Measurements from ENCODE around the gene ACOT11. TPM values are rescaled to one million over a fixed set of nuclear protein-coding genes. Genes with fewer than 3 reads are reported as not detected.

Gene ACOT11
- total and polyA plus RNA-seq, 9 of the 15 experiments (the other 6 are each of a cell fraction or from before 2014, with no cell fraction given) = 0.04 to 1.2 (median 0.64) TPM; not detected in 2

DNA sequence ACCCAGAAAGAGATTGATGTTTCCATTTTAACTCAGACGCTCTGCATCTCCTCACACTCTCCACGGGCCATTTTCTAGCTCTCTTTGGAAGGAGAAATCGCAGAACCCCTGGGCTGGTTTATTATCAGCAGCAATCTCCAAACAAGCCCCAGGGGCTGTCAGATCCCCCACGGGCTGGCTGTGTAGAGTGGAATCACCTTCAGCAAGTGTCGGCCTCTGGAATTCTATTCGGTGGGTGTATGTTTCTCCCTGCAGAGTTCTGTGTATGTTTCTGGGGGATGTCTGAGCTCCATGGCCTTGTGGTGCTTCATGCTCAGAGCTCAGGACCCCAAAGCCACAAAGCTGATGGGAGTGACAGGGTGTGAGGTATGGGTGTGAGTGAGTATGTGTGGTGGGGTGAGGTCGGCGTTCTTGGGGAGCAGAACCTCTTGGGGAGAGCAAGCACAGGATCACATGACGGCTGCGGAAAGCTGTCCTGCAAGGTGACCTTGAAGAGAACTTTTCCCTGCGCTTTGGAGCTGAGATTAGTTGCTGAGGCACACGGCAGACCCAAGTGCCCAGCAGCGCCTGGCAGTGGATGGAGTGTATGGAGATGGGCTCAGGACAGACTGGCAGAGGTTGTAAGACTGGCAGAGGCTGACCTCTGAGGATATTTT lies 489 bp downstream of the ACOT11 start:
- 5% methylated on average over 13 of the region's 13 CpGs for WGBS (ENCODE audit: insufficient coverage, low coverage, missing lambda C conversion rate)
- H3K79me2 ChIP-seq (ENCODE audit: control insufficient read depth, insufficient read depth, low read length) = no peaks in the 10 kb centered on the region
- H3K4me3 ChIP-seq = no peak overlapping the region
- FAIRE-seq (no peak), ATAC-seq (no peak), DNase-seq (ENCODE audit: extremely low read depth in 1 of 4, low spot score in 3 of 4) (peak in 1 of 4 experiments; percentile 7)
- H3K9ac ChIP-seq (ENCODE audit: insufficient read depth in 1 of 2, low read depth in 2 of 2, low read length in 2 of 2) = no peak overlapping the region
- H3K27me3 ChIP-seq (ENCODE audit: control insufficient read depth in 2 of 2, insufficient read depth in 2 of 2, low read length in 2 of 2) = peaks cover 21 to 66% of the 10 kb centered on the region in 2 experiments; a peak in 3 of 5 replicates
- H4K20me1 ChIP-seq (replicated peaks; ENCODE audit: control insufficient read depth, insufficient read depth, low read length) = 0 out of 2 replicates have a peak, but pooled peaks cover 7% of the 10 kb centered on the region
- H2AFZ ChIP-seq (ENCODE audit: low read depth, low read length) = no peak overlapping the region
- no peaks in the 10 kb centered on the region for H3K9me3 ChIP-seq (replicated peaks; ENCODE audit: control insufficient read depth, insufficient read depth, low read depth, low read length)
- H3K9me1 ChIP-seq (ENCODE audit: control insufficient read depth, insufficient read depth, low read length) = no peaks in the 10 kb centered on the region
- intact Hi-C loops (cut with micrococcal nuclease) = no loop called here
- BruUV-seq (replicated peaks) = no TSS peak
- H3K4me1 ChIP-seq (replicated peaks in 1 of 2; ENCODE audit: control insufficient read depth in 2 of 2, insufficient read depth in 2 of 2, low read length in 2 of 2) = peaks cover 9 to 20% of the 10 kb centered on the region in 2 experiments; a peak in 4 of 5 replicates
- no peaks in the 10 kb centered on the region for H3K36me3 ChIP-seq (ENCODE audit: control insufficient read depth, insufficient read depth, low read length)
- POLR2A ChIA-PET = interaction anchor here (0.9 to 3.4 kb wide), 4 partner anchors 10 to 40 kb away, joined by 3 to 15 read pairs (median 5); no protein-coding TSS in a partner anchor
- H3K4me2 ChIP-seq (ENCODE audit: insufficient read depth, low read length) = no peak overlapping the region
- H3K27ac ChIP-seq (ENCODE audit: extremely low read depth, low read depth, low read length) = no peak overlapping the region
- CTCF ChIA-PET (ENCODE audit: low intra/inter-chr PET ratio) = no interaction called here
- in situ Hi-C loops (cut with MboI) = no loop called here
- TF ChIP-seq, protein P1, sequence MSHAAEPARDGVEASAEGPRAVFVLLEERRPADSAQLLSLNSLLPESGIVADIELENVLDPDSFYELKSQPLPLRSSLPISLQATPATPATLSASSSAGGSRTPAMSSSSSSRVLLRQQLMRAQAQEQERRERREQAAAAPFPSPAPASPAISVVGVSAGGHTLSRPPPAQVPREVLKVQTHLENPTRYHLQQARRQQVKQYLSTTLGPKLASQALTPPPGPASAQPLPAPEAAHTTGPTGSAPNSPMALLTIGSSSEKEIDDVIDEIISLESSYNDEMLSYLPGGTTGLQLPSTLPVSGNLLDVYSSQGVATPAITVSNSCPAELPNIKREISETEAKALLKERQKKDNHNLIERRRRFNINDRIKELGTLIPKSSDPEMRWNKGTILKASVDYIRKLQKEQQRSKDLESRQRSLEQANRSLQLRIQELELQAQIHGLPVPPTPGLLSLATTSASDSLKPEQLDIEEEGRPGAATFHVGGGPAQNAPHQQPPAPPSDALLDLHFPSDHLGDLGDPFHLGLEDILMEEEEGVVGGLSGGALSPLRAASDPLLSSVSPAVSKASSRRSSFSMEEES (CRISPR knock-in tag; IDR thresholded peaks at IDR 0.05) = 0 out of 2 replicates have a peak, but pooled peaks have one; percentile 4
- TF ChIP-seq GTF2F1 (IDR thresholded peaks at IDR 0.05; ENCODE audit: low read depth, low read length) = no peak
- TF ChIP-seq, protein P2, sequence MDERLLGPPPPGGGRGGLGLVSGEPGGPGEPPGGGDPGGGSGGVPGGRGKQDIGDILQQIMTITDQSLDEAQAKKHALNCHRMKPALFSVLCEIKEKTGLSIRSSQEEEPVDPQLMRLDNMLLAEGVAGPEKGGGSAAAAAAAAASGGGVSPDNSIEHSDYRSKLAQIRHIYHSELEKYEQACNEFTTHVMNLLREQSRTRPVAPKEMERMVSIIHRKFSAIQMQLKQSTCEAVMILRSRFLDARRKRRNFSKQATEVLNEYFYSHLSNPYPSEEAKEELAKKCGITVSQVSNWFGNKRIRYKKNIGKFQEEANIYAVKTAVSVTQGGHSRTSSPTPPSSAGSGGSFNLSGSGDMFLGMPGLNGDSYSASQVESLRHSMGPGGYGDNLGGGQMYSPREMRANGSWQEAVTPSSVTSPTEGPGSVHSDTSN (CRISPR knock-in tag; IDR thresholded peaks at IDR 0.05; ENCODE audit: low read depth) = no peak
- TF ChIP-seq, protein P2 (tag; conservative IDR thresholded peaks at IDR 0.05; ENCODE audit: low read depth) = no peak
- TF ChIP-seq, protein P3, sequence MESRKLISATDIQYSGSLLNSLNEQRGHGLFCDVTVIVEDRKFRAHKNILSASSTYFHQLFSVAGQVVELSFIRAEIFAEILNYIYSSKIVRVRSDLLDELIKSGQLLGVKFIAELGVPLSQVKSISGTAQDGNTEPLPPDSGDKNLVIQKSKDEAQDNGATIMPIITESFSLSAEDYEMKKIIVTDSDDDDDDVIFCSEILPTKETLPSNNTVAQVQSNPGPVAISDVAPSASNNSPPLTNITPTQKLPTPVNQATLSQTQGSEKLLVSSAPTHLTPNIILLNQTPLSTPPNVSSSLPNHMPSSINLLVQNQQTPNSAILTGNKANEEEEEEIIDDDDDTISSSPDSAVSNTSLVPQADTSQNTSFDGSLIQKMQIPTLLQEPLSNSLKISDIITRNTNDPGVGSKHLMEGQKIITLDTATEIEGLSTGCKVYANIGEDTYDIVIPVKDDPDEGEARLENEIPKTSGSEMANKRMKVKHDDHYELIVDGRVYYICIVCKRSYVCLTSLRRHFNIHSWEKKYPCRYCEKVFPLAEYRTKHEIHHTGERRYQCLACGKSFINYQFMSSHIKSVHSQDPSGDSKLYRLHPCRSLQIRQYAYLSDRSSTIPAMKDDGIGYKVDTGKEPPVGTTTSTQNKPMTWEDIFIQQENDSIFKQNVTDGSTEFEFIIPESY (CRISPR knock-in tag; IDR thresholded peaks at IDR 0.05) = no peak
- TF ChIP-seq, protein P4, sequence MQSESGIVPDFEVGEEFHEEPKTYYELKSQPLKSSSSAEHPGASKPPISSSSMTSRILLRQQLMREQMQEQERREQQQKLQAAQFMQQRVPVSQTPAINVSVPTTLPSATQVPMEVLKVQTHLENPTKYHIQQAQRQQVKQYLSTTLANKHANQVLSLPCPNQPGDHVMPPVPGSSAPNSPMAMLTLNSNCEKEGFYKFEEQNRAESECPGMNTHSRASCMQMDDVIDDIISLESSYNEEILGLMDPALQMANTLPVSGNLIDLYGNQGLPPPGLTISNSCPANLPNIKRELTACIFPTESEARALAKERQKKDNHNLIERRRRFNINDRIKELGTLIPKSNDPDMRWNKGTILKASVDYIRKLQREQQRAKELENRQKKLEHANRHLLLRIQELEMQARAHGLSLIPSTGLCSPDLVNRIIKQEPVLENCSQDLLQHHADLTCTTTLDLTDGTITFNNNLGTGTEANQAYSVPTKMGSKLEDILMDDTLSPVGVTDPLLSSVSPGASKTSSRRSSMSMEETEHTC (IDR thresholded peaks at IDR 0.05) = no peak
- no peak for TF ChIP-seq HMGN3 (IDR thresholded peaks at IDR 0.05; ENCODE audit: borderline replicate concordance, extremely low read depth, insufficient read length, low read depth, low read length)
- TF ChIP-seq ESRRA (IDR thresholded peaks at IDR 0.05; ENCODE audit: borderline replicate concordance, low read depth) = peak; percentile 73
- no peak for TF ChIP-seq KDM5B (IDR thresholded peaks at IDR 0.05; ENCODE audit: insufficient replicate concordance, low read depth, low read length)
- TF ChIP-seq MAFK (IDR thresholded peaks at IDR 0.05; ENCODE audit: low read length) = no peak
- TF ChIP-seq, protein P5, sequence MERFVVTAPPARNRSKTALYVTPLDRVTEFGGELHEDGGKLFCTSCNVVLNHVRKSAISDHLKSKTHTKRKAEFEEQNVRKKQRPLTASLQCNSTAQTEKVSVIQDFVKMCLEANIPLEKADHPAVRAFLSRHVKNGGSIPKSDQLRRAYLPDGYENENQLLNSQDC (CRISPR knock-in tag; IDR thresholded peaks at IDR 0.05) = no peak
